Activated naive CD4-positive, alpha-beta T cell treated with anti-CD3 and anti-CD28 coated beads for 36 hours (primary cell): ENCODE measurements around the gene PMS1. TPM values are rescaled to one million over a fixed set of nuclear protein-coding genes. Genes with fewer than 3 reads are reported as not detected.

Source experiments
- CTCF ChIA-PET: fragments of 350-600 bp; sonication (Branson Sonifier 250); formaldehyde crosslinking; loops from one replicate; lab custom pipeline; 2021; ENCODE audit warnings: antibody characterized with exemption; lab: Charles Lee
- DNase-seq: peaks from one replicate; pipeline ENCODE4 v3.0.0-alpha.2; 2020
- H3K27ac Mint-ChIP-seq: one replicate; pipeline ENCODE4 v1.8.0; 2021; ENCODE audit warnings: mild to moderate bottlenecking, mixed read lengths
- H3K27me3 Mint-ChIP-seq: one replicate; pipeline ENCODE4 v1.8.0; 2021; ENCODE audit warnings: low read depth, mixed read lengths
- H3K36me3 Mint-ChIP-seq: one replicate; pipeline ENCODE4 v1.8.0; 2021; ENCODE audit warnings: low read depth, mixed read lengths
- H3K4me1 Mint-ChIP-seq: one replicate; pipeline ENCODE4 v1.8.0; 2021; ENCODE audit warnings: low read depth, mixed read lengths
- H3K4me3 Mint-ChIP-seq: one replicate; pipeline ENCODE4 v1.8.0; 2021; ENCODE audit warnings: mild to moderate bottlenecking, moderate library complexity, mixed read lengths
- H3K9me3 Mint-ChIP-seq: one replicate; pipeline ENCODE4 v1.8.0; 2021; ENCODE audit warnings: mixed read lengths
- intact Hi-C: fragments of 100-400 bp; cut with micrococcal nuclease; formaldehyde crosslinking; loops from one replicate; pipeline ENCODE4 v1.15.1; 2023
- total RNA-seq, 2 experiments: library from RNA; stranded (reverse); gene quantifications; one replicate each; pipeline ENCODE4 v1.2.3, GENCODE V29; 2021

The PMS1 gene
- total RNA-seq, 2 experiments from 2014 or later = 29.7 to 32.5 TPM

DNA sequence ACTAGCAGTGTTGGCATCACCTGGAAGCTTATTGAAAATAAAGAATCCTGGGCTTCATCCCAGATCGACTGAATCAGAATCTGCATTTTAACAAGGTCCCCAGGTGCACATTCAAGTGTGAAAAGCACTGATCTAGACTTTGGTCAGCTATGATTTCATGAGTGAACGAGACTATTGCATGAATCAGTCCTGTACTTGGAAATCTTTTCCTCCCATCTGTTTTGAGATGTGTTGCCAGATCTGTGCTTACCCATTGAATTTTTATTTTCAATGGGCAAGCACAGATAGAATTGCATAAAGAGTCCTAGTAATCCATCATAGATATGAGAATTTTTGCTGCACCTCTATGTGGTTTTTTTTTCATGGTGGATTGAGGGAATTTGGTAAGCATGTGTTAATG is 64.0 kb downstream of the PMS1 start:
- intact Hi-C loops = no loop called here
- Mint-ChIP-seq H3K27me3 (no peaks in the 10 kb centered on the region), H3K9me3 (no peaks in the 10 kb centered on the region), H3K4me1 (no peaks in the 10 kb centered on the region), H3K27ac (no peak overlapping the region), H3K36me3 (peaks cover 32% of the 10 kb centered on the region), H3K4me3 (no peak overlapping the region)
- CTCF ChIA-PET = interaction anchor here (1.3 kb wide), 1 partner anchor 11 kb away, joined by 5 read pairs; no protein-coding TSS in a partner anchor
- no peak for DNase-seq

DNA sequence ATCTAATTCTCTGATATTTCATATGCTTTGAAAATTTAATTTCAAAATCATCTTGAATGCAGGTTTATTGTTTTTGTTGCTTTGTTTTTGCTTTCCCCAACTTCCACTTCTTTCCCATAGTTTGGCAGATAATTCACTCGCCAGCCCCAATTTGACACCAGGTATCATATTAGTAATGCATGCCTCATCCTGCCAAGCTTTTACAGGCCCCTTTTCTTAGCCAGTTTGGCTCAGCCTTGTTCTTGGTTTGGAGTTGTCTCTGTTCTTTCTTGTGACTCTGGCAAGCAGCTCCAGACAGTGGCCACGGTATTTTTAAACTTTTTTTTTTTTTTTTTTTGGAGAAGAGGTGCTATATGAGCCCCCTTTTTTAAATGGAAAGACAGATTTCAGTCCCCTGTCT is 65.3 kb downstream of the PMS1 start:
- peaks cover 37% of the 10 kb centered on the region for H3K36me3 Mint-ChIP-seq
- H3K4me3 Mint-ChIP-seq = no peak overlapping the region
- H3K4me1 Mint-ChIP-seq = peaks cover 3% of the 10 kb centered on the region
- H3K27me3 Mint-ChIP-seq = no peaks in the 10 kb centered on the region
- intact Hi-C loops = no loop called here
- H3K9me3 Mint-ChIP-seq = no peaks in the 10 kb centered on the region
- DNase-seq = no peak
- CTCF ChIA-PET = no interaction called here
- no peak overlapping the region for H3K27ac Mint-ChIP-seq

DNA sequence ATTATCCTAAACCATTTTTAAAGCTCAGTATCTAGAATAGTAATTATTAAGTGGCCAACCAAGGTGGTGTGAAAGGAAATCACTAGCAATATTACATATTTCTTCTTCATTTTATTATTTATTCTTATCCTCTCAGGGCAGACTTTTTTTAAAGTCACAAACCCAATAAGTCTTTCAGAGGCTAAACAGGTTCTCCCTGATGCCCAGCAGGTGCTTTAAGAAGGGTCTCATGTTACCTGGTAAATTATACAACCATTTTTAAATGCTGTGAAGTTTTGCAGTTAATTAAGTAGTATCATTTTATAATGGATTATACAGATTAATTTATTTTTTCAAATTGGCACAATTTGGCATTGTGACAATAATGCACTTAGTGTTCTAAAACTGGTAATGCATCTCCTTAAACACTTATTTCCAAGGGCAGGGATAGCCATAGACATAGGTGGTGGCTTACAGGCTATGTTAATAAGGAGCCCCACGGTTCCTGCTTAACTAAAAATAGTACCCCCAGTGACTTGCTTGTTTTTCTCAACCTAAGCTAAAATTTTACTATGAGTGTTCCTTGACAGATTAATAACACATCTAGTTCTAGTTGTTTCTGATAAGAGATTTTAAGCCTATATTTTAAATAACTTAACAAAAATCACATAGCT is 67.0 kb downstream of the PMS1 start:
- H3K36me3 Mint-ChIP-seq = peaks cover 39% of the 10 kb centered on the region
- H3K27ac Mint-ChIP-seq = no peak overlapping the region
- no peak for DNase-seq
- intact Hi-C loops = no loop called here
- CTCF ChIA-PET = interaction anchor here (0.6 kb wide), 1 partner anchor 79 kb away, joined by 3 read pairs; no protein-coding TSS in a partner anchor
- H3K4me1 Mint-ChIP-seq = peaks cover 5% of the 10 kb centered on the region
- H3K4me3 Mint-ChIP-seq = no peak overlapping the region
- no peaks in the 10 kb centered on the region for H3K9me3 Mint-ChIP-seq
- H3K27me3 Mint-ChIP-seq = no peaks in the 10 kb centered on the region

DNA sequence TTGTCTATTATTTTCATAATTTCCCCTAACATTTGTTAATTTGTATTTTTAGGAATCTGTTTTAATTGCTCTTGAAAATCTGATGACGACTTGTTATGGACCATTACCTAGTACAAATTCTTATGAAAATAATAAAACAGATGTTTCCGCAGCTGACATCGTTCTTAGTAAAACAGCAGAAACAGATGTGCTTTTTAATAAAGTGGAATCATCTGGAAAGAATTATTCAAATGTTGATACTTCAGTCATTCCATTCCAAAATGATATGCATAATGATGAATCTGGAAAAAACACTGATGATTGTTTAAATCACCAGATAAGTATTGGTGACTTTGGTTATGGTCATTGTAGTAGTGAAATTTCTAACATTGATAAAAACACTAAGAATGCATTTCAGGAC is 69.9 kb downstream of the PMS1 start:
- Mint-ChIP-seq H3K27me3 (no peaks in the 10 kb centered on the region), H3K9me3 (no peaks in the 10 kb centered on the region), H3K4me3 (no peak overlapping the region), H3K36me3 (peaks cover 29% of the 10 kb centered on the region), H3K27ac (no peak overlapping the region), H3K4me1 (peaks cover 5% of the 10 kb centered on the region)
- intact Hi-C loops = no loop called here
- CTCF ChIA-PET = no interaction called here
- DNase-seq = no peak

DNA sequence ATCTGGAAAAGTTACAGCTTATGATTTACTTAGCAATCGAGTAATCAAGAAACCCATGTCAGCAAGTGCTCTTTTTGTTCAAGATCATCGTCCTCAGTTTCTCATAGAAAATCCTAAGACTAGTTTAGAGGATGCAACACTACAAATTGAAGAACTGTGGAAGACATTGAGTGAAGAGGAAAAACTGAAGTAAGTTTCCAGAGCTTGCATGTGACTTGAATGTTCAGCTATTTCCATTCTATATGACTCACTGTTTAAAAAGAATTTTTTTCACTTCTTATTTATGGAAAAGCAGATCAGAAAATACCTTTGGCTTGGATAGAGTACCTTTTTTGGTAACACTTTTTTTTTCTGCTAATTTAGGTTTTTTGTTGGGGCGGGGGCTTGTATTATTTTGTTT is 70.7 kb downstream of the PMS1 start:
- no peak for DNase-seq
- no peak overlapping the region for H3K4me3 Mint-ChIP-seq
- no peaks in the 10 kb centered on the region for H3K9me3 Mint-ChIP-seq
- no peaks in the 10 kb centered on the region for H3K27me3 Mint-ChIP-seq
- H3K36me3 Mint-ChIP-seq = peaks cover 33% of the 10 kb centered on the region
- H3K4me1 Mint-ChIP-seq = peaks cover 5% of the 10 kb centered on the region
- no peak overlapping the region for H3K27ac Mint-ChIP-seq
- intact Hi-C loops = no loop called here
- CTCF ChIA-PET = no interaction called here

DNA sequence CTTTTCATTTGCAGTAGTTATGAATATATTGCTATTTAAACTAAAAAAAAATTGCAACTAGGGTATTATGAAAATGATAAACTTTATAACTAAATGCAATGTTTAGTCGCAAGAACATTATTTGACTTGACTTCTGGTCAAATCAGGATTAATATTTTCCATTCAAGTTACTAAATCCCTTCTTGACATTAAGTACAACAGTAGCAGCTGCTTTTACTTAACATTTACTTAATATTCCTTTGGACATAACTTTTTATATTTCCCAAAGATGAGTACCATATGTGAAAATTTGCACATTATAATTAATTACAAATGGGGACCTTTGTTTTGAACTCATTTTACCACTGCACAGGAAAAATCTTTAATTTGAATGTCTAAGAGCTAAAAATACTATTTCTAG is 74.0 kb downstream of the PMS1 start:
- no peak overlapping the region for H3K27ac Mint-ChIP-seq
- intact Hi-C loops = no loop called here
- no peak for DNase-seq
- CTCF ChIA-PET = interaction anchor here (0.5 kb wide), 1 partner anchor 1201 kb away, joined by 4 read pairs; no protein-coding TSS in a partner anchor
- peaks cover 5% of the 10 kb centered on the region for H3K4me1 Mint-ChIP-seq
- H3K27me3 Mint-ChIP-seq = no peaks in the 10 kb centered on the region
- no peaks in the 10 kb centered on the region for H3K9me3 Mint-ChIP-seq
- H3K36me3 Mint-ChIP-seq = peaks cover 40% of the 10 kb centered on the region
- H3K4me3 Mint-ChIP-seq = no peak overlapping the region

DNA sequence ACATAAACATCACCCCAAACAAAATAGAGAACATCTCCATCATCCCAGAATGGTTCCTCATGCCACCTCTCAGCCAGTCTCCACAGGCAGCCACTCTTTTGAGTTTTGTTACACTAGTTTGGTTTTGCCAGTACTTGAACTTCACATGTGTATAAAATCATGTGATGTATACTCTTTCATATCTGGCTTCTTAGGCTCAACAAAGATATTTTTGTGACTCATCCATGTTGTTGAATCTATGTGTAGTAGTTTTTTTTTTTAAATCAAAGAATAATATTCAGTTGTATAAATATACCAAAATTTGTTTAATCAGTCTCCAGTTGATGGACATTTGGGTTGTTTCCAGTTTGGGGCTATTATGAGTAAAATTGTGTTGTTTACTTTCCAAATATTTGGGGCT is 75.9 kb downstream of the PMS1 start:
- no peaks in the 10 kb centered on the region for H3K9me3 Mint-ChIP-seq
- DNase-seq = no peak
- no peaks in the 10 kb centered on the region for H3K4me1 Mint-ChIP-seq
- no peak overlapping the region for H3K4me3 Mint-ChIP-seq
- H3K27ac Mint-ChIP-seq = no peak overlapping the region
- CTCF ChIA-PET = no interaction called here
- intact Hi-C loops = no loop called here
- H3K36me3 Mint-ChIP-seq = peaks cover 31% of the 10 kb centered on the region
- H3K27me3 Mint-ChIP-seq = no peaks in the 10 kb centered on the region

DNA sequence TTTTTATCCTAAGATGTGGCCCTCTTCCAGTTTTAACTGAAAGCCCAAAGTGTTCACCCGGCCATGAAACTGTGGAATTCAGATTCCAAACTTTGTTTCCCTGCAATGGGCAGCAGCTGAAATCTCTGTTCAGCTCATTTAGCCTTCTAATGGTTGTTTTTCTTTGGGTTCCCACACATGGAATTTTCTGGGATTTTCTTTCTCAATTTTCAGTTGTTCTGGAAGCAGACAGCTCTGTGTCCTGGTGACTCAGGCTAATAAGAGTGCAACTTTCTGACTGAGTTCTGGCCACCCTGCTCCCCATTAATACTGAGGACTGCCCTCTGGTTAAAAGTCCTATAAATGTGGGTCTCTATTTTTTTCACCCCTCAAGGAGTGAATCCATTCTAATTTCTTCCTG is 78.5 kb downstream of the PMS1 start:
- H3K4me3 Mint-ChIP-seq = no peak overlapping the region
- CTCF ChIA-PET = no interaction called here

DNA sequence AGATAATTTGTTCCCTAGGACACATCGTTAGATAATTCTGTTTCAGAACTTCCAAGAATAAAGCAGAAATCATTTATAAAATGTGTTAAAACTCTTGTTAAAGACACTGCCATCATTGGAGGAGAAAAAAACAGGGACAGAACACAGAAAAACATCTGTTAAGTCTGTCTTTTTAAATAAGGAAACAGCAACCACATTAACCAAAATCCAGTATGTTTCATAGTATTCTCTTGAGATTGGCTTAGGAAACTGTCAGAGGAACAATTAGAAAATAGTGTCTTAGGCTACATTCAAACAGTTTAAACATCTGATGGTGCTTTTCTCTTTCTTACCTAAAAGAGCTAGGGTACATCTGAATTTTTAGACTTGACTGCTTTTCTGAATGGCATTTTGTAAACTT is 81.6 kb downstream of the PMS1 start:
- Mint-ChIP-seq H3K4me3 (no peak overlapping the region), H3K27ac (no peak overlapping the region), H3K36me3 (peaks cover 26% of the 10 kb centered on the region), H3K27me3 (no peaks in the 10 kb centered on the region), H3K4me1 (no peaks in the 10 kb centered on the region), H3K9me3 (no peaks in the 10 kb centered on the region)
- CTCF ChIA-PET = no interaction called here
- no peak for DNase-seq
- intact Hi-C loops = no loop called here

More for the DNA sequence above, 78.5 kb downstream of the PMS1 start:
- no peak for DNase-seq
- H3K36me3 Mint-ChIP-seq = peaks cover 30% of the 10 kb centered on the region
- H3K27ac Mint-ChIP-seq = no peak overlapping the region
- H3K27me3 Mint-ChIP-seq = no peaks in the 10 kb centered on the region
- H3K4me1 Mint-ChIP-seq = no peaks in the 10 kb centered on the region
- intact Hi-C loops = no loop called here
- no peaks in the 10 kb centered on the region for H3K9me3 Mint-ChIP-seq

DNA sequence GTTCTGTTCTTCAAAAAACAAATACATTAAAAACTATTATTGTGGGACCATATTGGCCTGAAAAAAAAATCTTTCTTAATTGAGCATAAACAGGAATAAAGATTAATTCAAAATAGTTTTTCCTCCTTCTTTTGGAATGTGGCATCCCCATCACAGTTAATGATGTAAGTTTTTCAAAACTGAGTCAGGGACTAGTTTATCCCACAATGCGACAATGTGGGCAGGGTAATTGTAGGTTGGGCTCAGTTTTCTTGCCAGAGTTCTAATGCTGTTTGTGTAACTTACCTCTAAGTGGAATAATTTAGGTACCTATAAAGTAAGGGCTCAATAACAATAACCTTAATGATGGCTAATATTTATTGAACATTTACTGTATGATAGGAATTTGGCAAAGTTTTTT is 82.0 kb downstream of the PMS1 start:
- no peak for DNase-seq
- no peak overlapping the region for H3K4me3 Mint-ChIP-seq
- no peaks in the 10 kb centered on the region for H3K27me3 Mint-ChIP-seq
- H3K9me3 Mint-ChIP-seq = no peaks in the 10 kb centered on the region
- H3K27ac Mint-ChIP-seq = no peak overlapping the region
- H3K4me1 Mint-ChIP-seq = no peaks in the 10 kb centered on the region
- intact Hi-C loops = no loop called here
- H3K36me3 Mint-ChIP-seq = peaks cover 29% of the 10 kb centered on the region
- CTCF ChIA-PET = no interaction called here

DNA sequence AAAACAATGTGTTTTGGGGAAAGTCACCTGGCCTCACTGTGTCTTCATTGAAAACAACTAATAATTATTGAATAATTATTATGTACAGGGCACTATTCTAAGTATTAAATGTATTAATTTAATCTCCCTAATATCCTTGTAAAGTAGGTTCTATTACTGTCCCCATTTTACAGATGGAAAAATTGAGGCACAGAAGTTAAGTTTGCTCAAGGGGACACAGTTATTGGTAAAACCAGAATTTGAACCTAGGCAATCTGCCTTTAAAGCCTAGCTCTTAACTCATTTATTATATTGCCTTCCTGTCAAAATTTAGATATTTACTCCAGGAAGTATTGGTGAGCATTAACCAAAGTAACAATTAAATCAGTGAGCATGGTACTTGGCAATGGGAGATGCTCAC is 84.6 kb downstream of the PMS1 start:
- Mint-ChIP-seq H3K4me1 (no peaks in the 10 kb centered on the region), H3K27ac (no peak overlapping the region), H3K36me3 (peaks cover 19% of the 10 kb centered on the region), H3K27me3 (no peaks in the 10 kb centered on the region), H3K9me3 (no peaks in the 10 kb centered on the region), H3K4me3 (no peak overlapping the region)
- CTCF ChIA-PET = no interaction called here
- intact Hi-C loops = no loop called here
- no peak for DNase-seq

DNA sequence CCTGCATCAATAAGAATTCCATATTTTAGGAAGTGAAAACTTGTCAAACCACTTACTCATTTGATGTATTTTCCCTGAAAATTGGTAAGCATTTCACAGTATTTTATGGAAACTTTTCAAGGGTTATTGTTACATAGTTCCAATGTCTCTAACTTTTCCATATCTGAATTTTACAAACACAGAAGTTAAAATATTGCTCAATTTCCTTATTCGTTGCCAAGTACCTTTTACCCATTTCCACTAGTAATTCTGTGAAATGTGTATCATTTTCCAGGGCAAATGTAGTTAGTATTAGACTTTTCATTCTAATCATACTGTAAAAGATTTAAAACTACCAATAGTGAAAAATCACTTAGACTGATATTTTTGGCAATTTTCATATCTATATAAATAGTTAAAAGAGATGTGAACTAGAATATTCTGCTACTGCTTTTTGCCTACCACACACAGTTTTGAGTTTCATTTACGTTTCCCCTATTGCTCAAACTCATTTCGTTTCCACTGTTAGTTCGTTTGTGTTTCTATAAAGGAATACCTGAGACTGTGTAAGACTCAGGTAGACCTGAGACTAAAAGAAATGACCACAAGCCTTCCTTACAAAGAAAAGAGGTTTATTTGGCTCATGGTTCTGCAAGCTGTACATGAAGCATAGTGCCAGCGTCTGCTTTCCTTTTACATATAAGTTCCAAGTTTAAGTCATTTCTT is 86.3 kb downstream of the PMS1 start:
- intact Hi-C loops = no loop called here
- Mint-ChIP-seq H3K36me3 (peaks cover 29% of the 10 kb centered on the region), H3K4me3 (no peak overlapping the region), H3K4me1 (peaks cover 13% of the 10 kb centered on the region), H3K9me3 (no peaks in the 10 kb centered on the region), H3K27me3 (no peaks in the 10 kb centered on the region), H3K27ac (no peak overlapping the region)
- CTCF ChIA-PET = interaction anchor here (0.6 kb wide), 2 partner anchors 16 to 64 kb away, joined by 3 read pairs; no protein-coding TSS in a partner anchor
- DNase-seq = no peak

DNA sequence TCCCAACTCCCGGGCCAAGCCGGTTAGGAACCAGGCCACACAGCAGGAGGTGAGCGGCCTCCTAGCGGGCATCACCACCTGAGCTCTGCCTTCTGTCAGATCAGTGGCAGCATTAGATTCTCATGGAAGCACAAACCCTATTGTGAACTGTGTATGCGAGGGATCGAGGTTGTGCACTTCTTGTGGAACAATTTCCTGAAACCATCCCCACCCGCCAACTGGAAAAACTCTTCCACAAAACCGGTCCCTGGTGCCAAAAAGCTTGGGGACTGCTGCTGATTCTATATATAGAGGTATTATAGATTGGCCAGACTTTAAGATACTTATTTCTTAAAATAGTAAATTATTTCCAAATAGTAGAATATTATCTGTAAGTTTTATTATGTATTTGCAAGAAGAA is 89.4 kb downstream of the PMS1 start:
- CTCF ChIA-PET = no interaction called here
- intact Hi-C loops = no loop called here
- Mint-ChIP-seq H3K36me3 (peaks cover 41% of the 10 kb centered on the region), H3K27me3 (no peaks in the 10 kb centered on the region), H3K27ac (no peak overlapping the region), H3K9me3 (no peaks in the 10 kb centered on the region), H3K4me1 (peaks cover 13% of the 10 kb centered on the region), H3K4me3 (no peak overlapping the region)
- no peak for DNase-seq
